Upper lobe of left lung (tissue), 6 donors: ENCODE data around the gene ABCD1. TPM values are rescaled to one million over a fixed set of nuclear protein-coding genes. Genes with fewer than 3 reads are reported as not detected.

Experiments used
- ATAC-seq, 2 donors: fragments of 200-7000 bp; cut with Tn5 transposase; one replicate each; pipeline ENCODE4 v1.9.1; 2022; ENCODE audit warnings: mild to moderate bottlenecking in 2 of 2, moderate library complexity in 2 of 2; ENCODE audit not compliant: low FRiP score in 2 of 2
- DNase-seq, 2 donors: peaks; one replicate each; pipeline ENCODE4 v3.0.0-alpha.2; 2019 to 2020
- H3K27ac ChIP-seq, 4 donors: fragments of 200-600 bp; sonication (generic); one replicate each; pipeline ENCODE4 v1.5.1; 2016 to 2019
- H3K27me3 ChIP-seq, 4 donors: fragments of 200-600 bp; sonication (generic); one replicate each; pipeline ENCODE4 v1.5.1; 2017 to 2019
- H3K36me3 ChIP-seq, 4 donors: fragments of 200-600 bp; sonication (generic); one replicate each; pipeline ENCODE4 v1.5.1; 2016 to 2019
- H3K4me1 ChIP-seq, 4 donors: fragments of 200-600 bp; sonication (generic); one replicate each; pipeline ENCODE4 v1.5.1; 2018 to 2019
- H3K4me3 ChIP-seq, 4 donors: fragments of 200-600 bp; sonication (generic); one replicate each; pipeline ENCODE4 v1.5.1; 2017 to 2019; ENCODE audit warnings: mild to moderate bottlenecking in 2 of 4, moderate library complexity in 1 of 4
- H3K9me3 ChIP-seq, 4 donors: fragments of 200-600 bp; sonication (generic); one replicate each; pipeline ENCODE4 v1.5.1; 2018 to 2019
- EP300 ChIP-seq, 4 donors: sonication (generic); formaldehyde crosslinking; IDR thresholded peaks; one replicate each; pipeline ENCODE4 v1.5.1; 2017; ENCODE audit warnings: antibody characterized with exemption in 4 of 4, control low read depth in 2 of 4
- POLR2A ChIP-seq, 4 donors: fragments of 450-650 bp; IDR thresholded peaks; one replicate each; pipeline ENCODE4 v1.5.1; 2016 to 2017; ENCODE audit warnings: antibody characterized with exemption in 4 of 4, mild to moderate bottlenecking in 2 of 4
- POLR2AphosphoS5 ChIP-seq, 2 donors: sonication (generic); formaldehyde crosslinking; IDR thresholded peaks; one replicate each; pipeline ENCODE4 v1.5.1; 2017; ENCODE audit warnings: antibody characterized with exemption in 2 of 2
- WGBS, 2 donors: methylation state at CpG; one replicate each; pipeline ENCODE4 v1.1.5; 2017 to 2018; 5-methylcytosine and 5-hydroxymethylcytosine counted together
- total RNA-seq, 6 donors: library from RNA; depleted of rRNA in 4 of 6; stranded (reverse); fragments of >200 nt in 4 of 6; gene quantifications; one replicate each; pipeline versions ENCODE4 v1.1.0 to v1.2.1, GENCODE V29; 2016 to 2021
- TF ChIP-seq, protein P1 (sequence below), 6 experiments: fragments of 450-650 bp in 4 of 6; fragments of 200-600 bp in 2 of 6; sonication (generic) in 2 of 6; IDR thresholded peaks; one replicate each; pipeline ENCODE4 v1.5.1; 2016 to 2019; ENCODE audit warnings: antibody characterized with exemption in 6 of 6
- donor health status: DM: no; HTN: no; CAD: no; lungs with moderate emphysema.
- donor health status: DM: no; HTN: yes; CAD: no; lungs with severe emphysema.

ABCD1 gene
- total RNA-seq, 6 donors from 2014 or later: 9.8 to 28.1 (median 17.9) TPM

DNA sequence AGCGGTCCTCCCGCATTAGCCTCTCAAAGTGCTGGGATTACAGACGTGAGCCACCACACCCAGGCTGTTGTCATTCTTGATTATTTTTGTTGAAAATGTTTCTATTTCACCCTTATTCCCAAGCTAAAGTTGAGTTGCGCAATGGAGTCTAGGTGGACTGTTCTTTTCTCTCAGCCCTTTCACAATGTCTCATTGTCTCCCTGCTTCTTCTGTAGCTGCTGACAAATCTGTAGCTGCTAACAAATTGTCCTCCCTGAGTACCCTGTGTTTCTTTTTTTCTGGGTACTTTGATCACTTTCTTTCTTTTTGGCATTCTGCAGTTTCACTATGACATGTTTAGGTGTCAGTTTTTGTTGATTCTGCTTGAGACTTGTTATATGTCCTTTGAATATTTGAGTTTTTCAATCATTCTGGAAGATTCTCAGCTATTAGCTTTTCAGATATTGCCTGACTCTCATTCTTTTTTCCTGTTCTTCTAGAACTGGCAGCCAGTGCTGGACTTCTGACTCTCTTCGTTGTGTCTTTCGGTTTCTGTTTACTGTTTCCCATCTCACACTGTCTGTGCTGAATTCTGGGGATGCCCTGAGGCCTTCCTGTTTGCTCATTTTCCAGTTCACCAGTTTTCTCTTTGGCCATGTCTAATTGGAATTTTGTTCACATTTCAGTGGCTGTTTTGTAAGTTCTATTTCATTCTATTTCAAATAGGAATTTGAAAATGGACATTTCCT is 6.6 kb downstream of the ABCD1 start:
- Histone ChIP-seq H3K4me3 (no peak overlapping the region), H3K27ac (no peak overlapping the region), H3K4me1 (peaks cover 20 to 22% (median 21%) of the 10 kb centered on the region in 4 donors), H3K9me3 (peaks cover 0 to 18% (median 0%) of the 10 kb centered on the region in 4 donors), H3K27me3 (no peaks in the 10 kb centered on the region), H3K36me3 (peaks cover 0 to 6% (median 2%) of the 10 kb centered on the region in 4 donors)
- no peak for ATAC-seq
- 82 to 86% methylated on average over 6 of the region's 6 CpGs for WGBS, 2 donors
- TF ChIP-seq POLR2AphosphoS5 (IDR thresholded peaks at IDR 0.05) (no peak), EP300 (IDR thresholded peaks at IDR 0.05) (no peak), POLR2A (IDR thresholded peaks at IDR 0.05) (no peak)
- TF ChIP-seq, protein P1, sequence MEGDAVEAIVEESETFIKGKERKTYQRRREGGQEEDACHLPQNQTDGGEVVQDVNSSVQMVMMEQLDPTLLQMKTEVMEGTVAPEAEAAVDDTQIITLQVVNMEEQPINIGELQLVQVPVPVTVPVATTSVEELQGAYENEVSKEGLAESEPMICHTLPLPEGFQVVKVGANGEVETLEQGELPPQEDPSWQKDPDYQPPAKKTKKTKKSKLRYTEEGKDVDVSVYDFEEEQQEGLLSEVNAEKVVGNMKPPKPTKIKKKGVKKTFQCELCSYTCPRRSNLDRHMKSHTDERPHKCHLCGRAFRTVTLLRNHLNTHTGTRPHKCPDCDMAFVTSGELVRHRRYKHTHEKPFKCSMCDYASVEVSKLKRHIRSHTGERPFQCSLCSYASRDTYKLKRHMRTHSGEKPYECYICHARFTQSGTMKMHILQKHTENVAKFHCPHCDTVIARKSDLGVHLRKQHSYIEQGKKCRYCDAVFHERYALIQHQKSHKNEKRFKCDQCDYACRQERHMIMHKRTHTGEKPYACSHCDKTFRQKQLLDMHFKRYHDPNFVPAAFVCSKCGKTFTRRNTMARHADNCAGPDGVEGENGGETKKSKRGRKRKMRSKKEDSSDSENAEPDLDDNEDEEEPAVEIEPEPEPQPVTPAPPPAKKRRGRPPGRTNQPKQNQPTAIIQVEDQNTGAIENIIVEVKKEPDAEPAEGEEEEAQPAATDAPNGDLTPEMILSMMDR (IDR thresholded peaks at IDR 0.05): no peak
- DNase-seq: no peak

DNA sequence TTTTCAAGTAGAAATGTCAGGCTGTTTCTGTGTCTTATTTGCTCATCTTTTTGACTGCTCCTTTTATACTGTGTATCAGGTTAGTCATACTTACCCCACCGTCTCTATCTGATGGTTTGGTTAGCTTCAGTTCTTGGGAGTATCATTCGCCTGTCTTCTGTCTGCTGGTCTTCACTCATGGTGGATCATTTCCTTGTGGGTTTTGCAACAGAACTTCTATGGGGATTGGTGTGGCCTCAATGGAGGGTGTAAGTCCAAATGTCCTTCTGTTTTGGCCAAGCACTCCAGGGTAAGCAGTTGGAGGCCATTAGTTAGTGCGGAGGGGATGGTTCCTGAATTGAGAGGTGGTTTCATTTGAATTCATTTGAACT is 7.2 kb downstream of the ABCD1 start:
- H3K27ac ChIP-seq: peak overlapping the region in 1 of 4 donors; percentile 9
- 87 to 91% methylated on average over 3 of the region's 3 CpGs for WGBS, 2 donors
- peaks cover 0 to 18% (median 0%) of the 10 kb centered on the region in 4 donors for H3K9me3 ChIP-seq
- peaks cover 0 to 11% (median 7%) of the 10 kb centered on the region in 4 donors for H3K36me3 ChIP-seq
- ATAC-seq (no peak), DNase-seq (no peak)
- H3K4me3 ChIP-seq: no peak overlapping the region
- no peaks in the 10 kb centered on the region for H3K27me3 ChIP-seq
- TF ChIP-seq, protein P1 (IDR thresholded peaks at IDR 0.05): no peak
- TF ChIP-seq EP300 (IDR thresholded peaks at IDR 0.05): no peak
- no peak for TF ChIP-seq POLR2AphosphoS5 (IDR thresholded peaks at IDR 0.05)
- no peak for TF ChIP-seq POLR2A (IDR thresholded peaks at IDR 0.05)
- peaks cover 14 to 17% (median 16%) of the 10 kb centered on the region in 4 donors for H3K4me1 ChIP-seq

DNA sequence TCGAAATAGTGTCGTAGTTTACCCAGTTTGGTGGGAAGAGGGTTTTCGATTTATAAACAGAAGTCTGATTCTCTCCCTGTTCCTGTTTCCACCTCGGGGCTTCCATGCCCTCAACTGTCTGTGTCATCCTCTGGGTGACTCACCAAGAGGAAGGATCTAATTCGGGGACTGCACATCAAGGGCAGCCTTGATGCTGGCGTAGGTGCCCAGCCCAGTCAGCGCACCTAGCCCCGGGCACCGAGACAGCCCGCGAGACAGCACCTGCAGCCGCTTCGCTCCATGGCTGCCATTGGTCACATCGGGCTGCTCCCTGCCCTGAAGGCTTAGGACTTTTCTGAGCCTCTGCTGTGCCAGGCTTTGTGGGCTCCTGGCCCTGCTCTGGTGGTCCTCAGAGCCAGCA is 7.7 kb downstream of the ABCD1 start:
- Histone ChIP-seq H3K27ac (peak overlapping the region in 1 of 4 donors; percentile 9), H3K9me3 (peaks cover 0 to 18% (median 0%) of the 10 kb centered on the region in 4 donors), H3K36me3 (peaks cover 0 to 15% (median 8%) of the 10 kb centered on the region in 4 donors), H3K4me3 (no peak overlapping the region), H3K27me3 (no peaks in the 10 kb centered on the region), H3K4me1 (peaks cover 8 to 11% (median 11%) of the 10 kb centered on the region in 4 donors)
- TF ChIP-seq POLR2A (IDR thresholded peaks at IDR 0.05): no peak
- TF ChIP-seq, protein P1 (IDR thresholded peaks at IDR 0.05): no peak
- TF ChIP-seq POLR2AphosphoS5 (IDR thresholded peaks at IDR 0.05): no peak
- no peak for TF ChIP-seq EP300 (IDR thresholded peaks at IDR 0.05)
- DNase-seq: no peak
- ATAC-seq: peak in 1 of 2 donors; percentile 46
- WGBS, 2 donors: 82 to 84% methylated on average over 4 to 14 of the region's 14 CpGs

DNA sequence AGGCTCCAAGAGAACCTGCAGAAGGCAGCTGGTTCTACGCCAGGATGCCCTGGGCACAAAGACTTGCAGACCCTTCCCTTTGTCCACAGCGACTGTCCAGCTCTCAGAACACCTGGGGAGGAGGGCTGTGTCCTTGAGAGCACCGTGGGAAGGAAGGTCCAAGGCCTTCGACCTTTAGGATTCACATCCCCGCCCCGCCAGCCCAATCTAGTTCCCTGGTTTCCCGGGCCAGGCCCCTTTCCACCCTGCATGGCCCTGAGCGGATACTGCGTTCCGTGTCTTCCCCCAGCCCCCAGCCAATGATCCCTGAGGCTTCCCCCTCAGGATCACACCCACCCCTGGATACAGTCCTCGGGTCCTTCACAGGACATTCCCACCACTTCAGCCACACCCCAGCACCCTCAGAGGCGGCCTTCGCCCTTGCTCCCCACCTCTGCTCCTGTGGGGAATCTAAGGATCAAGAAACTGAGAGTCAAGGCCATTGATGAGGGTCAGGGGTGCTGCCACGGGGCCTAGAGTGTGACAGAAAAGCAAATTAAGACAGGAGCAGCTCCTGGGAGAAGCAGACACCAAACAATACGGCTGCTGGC is 9.1 kb downstream of the ABCD1 start:
- peaks cover 0 to 20% (median 8%) of the 10 kb centered on the region in 4 donors for H3K36me3 ChIP-seq
- peaks cover 0 to 18% (median 0%) of the 10 kb centered on the region in 4 donors for H3K9me3 ChIP-seq
- H3K4me3 ChIP-seq: no peak overlapping the region
- H3K27ac ChIP-seq: no peak overlapping the region
- ATAC-seq (no peak), DNase-seq (no peak)
- 69 to 77% methylated on average over 2 to 13 of the region's 15 CpGs for WGBS, 2 donors
- no peaks in the 10 kb centered on the region for H3K27me3 ChIP-seq
- H3K4me1 ChIP-seq: no peaks in the 10 kb centered on the region
- TF ChIP-seq, protein P1 (IDR thresholded peaks at IDR 0.05): no peak
- TF ChIP-seq POLR2A (IDR thresholded peaks at IDR 0.05): no peak
- TF ChIP-seq POLR2AphosphoS5 (IDR thresholded peaks at IDR 0.05): no peak
- TF ChIP-seq EP300 (IDR thresholded peaks at IDR 0.05): no peak
